ENCODE results near the gene NUAK2.

The NUAK2 gene

GRCh38 chr1:205259998-205260397 is 61.5 kb downstream of the NUAK2 start:
- H3K27me3 ChIP-seq (ENCODE audit: insufficient read depth, low read length) = no peaks in the 10 kb centered on the region
- no peak overlapping the region for H3K4me3 ChIP-seq (ENCODE audit: low read length)
- no peaks in the 10 kb centered on the region for H3K36me3 ChIP-seq (ENCODE audit: insufficient read depth, low read length)
- no peak overlapping the region for H3K9ac ChIP-seq (ENCODE audit: low read depth, low read length)
- H3K4me1 ChIP-seq (ENCODE audit: insufficient read depth, low read length) = peaks cover 27% of the 10 kb centered on the region
- H3K9me3 ChIP-seq (ENCODE audit: insufficient read depth, low read depth, low read length) = no peaks in the 10 kb centered on the region
- H3K27ac ChIP-seq (ENCODE audit: low read depth, low read length) = no peak overlapping the region
- WGBS = 100% methylated on average over 1 of the region's 1 CpG

- 93% methylated on average over 10 of the region's 10 CpGs for WGBS
- H3K4me1 ChIP-seq (ENCODE audit: insufficient read depth, low read length) = peaks cover 27% of the 10 kb centered on the region
- H3K36me3 ChIP-seq (ENCODE audit: insufficient read depth, low read length) = no peaks in the 10 kb centered on the region
- no peak overlapping the region for H3K27ac ChIP-seq (ENCODE audit: low read depth, low read length)
- no peak overlapping the region for H3K4me3 ChIP-seq (ENCODE audit: low read length)
- no peaks in the 10 kb centered on the region for H3K9me3 ChIP-seq (ENCODE audit: insufficient read depth, low read depth, low read length)
- H3K27me3 ChIP-seq (ENCODE audit: insufficient read depth, low read length) = no peaks in the 10 kb centered on the region
- no peak overlapping the region for H3K9ac ChIP-seq (ENCODE audit: low read depth, low read length)
Observed at GRCh38 chr1:205259324-205259832, 62.2 kb downstream of the NUAK2 start.

GRCh38 chr1:205258719-205259118 is 62.8 kb downstream of the NUAK2 start:
- no peak overlapping the region for H3K4me3 ChIP-seq (ENCODE audit: low read length)
- no peak overlapping the region for H3K9ac ChIP-seq (ENCODE audit: low read depth, low read length)
- no peak overlapping the region for H3K27ac ChIP-seq (ENCODE audit: low read depth, low read length)
- 85% methylated on average over 7 of the region's 8 CpGs for WGBS
- H3K27me3 ChIP-seq (ENCODE audit: insufficient read depth, low read length) = no peaks in the 10 kb centered on the region
- no peaks in the 10 kb centered on the region for H3K36me3 ChIP-seq (ENCODE audit: insufficient read depth, low read length)
- no peaks in the 10 kb centered on the region for H3K9me3 ChIP-seq (ENCODE audit: insufficient read depth, low read depth, low read length)
- H3K4me1 ChIP-seq (ENCODE audit: insufficient read depth, low read length) = peaks cover 27% of the 10 kb centered on the region

DNA sequence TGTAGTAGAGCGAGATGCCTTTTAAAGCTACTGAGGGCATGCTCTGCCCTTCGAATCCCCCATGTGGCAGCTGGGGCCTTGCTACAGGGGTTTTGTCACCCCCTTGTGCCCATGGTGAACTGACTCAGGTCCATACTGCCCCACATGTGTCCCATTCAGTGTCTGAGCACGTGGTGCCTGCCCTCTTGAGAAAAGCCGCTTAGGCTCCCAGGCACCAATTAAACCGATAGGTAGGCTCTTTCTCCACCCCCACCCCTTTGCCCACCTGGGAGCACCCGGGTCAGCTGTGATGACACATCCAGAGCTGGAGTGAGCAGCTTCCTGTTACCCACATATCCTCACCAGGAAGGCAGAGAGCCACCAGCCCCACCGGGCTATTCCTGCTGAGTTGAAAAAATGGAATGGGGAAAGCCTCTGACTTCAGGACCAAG is 63.3 kb downstream of the NUAK2 start:
- Histone ChIP-seq H3K4me3 (ENCODE audit: low read length) (no peak overlapping the region), H3K27me3 (ENCODE audit: insufficient read depth, low read length) (no peaks in the 10 kb centered on the region), H3K9me3 (ENCODE audit: insufficient read depth, low read depth, low read length) (no peaks in the 10 kb centered on the region), H3K4me1 (ENCODE audit: insufficient read depth, low read length) (peaks cover 27% of the 10 kb centered on the region), H3K27ac (ENCODE audit: low read depth, low read length) (no peak overlapping the region), H3K36me3 (ENCODE audit: insufficient read depth, low read length) (no peaks in the 10 kb centered on the region), H3K9ac (ENCODE audit: low read depth, low read length) (no peak overlapping the region)
- 76% methylated on average over 7 of the region's 7 CpGs for WGBS

- Histone ChIP-seq H3K36me3 (ENCODE audit: insufficient read depth, low read length) (no peaks in the 10 kb centered on the region), H3K9ac (ENCODE audit: low read depth, low read length) (no peak overlapping the region), H3K4me3 (ENCODE audit: low read length) (no peak overlapping the region), H3K4me1 (ENCODE audit: insufficient read depth, low read length) (peaks cover 24% of the 10 kb centered on the region), H3K27me3 (ENCODE audit: insufficient read depth, low read length) (no peaks in the 10 kb centered on the region), H3K27ac (ENCODE audit: low read depth, low read length) (no peak overlapping the region), H3K9me3 (ENCODE audit: insufficient read depth, low read depth, low read length) (no peaks in the 10 kb centered on the region)
- 87% methylated on average over 2 of the region's 2 CpGs for WGBS
Observed at GRCh38 chr1:205257735-205258134, 63.8 kb downstream of the NUAK2 start.

DNA sequence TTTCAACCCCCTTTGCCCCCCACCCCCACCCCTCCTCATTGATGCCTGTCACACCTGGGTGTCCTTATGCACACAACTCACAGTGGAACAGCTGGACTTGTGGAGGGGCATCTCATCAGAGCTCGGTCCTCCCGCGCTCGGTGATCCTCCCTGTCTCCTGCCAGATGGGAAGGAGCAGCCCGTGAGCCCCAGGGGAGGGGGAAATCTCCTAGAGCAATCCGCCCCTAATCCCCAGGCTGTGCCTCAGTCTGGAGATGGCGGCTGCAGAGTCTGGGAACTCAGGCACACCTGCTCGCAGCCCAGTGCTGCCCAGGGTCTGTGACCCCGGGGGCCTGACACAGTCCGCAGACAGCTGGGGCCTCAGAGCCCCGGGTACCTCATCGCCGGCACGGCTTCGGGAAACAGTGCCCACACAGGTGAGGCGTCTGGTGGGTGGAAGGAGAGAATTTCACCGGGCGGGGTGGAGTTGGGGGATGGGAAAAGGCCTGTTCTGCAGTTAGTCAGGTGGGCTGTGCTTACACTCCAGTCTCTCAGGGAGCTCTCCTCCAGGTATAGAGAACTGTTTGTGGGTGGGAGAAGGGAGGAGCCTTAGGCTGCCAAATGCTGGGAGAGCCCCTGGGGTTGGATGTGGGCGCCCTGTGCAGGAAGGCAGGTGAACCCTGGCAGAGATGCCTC is 64.5 kb downstream of the NUAK2 start:
- 94% methylated on average over 19 of the region's 19 CpGs for WGBS
- no peaks in the 10 kb centered on the region for H3K27me3 ChIP-seq (ENCODE audit: insufficient read depth, low read length)
- H3K9ac ChIP-seq (ENCODE audit: low read depth, low read length) = no peak overlapping the region
- no peak overlapping the region for H3K27ac ChIP-seq (ENCODE audit: low read depth, low read length)
- H3K9me3 ChIP-seq (ENCODE audit: insufficient read depth, low read depth, low read length) = no peaks in the 10 kb centered on the region
- H3K36me3 ChIP-seq (ENCODE audit: insufficient read depth, low read length) = no peaks in the 10 kb centered on the region
- no peak overlapping the region for H3K4me3 ChIP-seq (ENCODE audit: low read length)
- H3K4me1 ChIP-seq (ENCODE audit: insufficient read depth, low read length) = peaks cover 17% of the 10 kb centered on the region

DNA sequence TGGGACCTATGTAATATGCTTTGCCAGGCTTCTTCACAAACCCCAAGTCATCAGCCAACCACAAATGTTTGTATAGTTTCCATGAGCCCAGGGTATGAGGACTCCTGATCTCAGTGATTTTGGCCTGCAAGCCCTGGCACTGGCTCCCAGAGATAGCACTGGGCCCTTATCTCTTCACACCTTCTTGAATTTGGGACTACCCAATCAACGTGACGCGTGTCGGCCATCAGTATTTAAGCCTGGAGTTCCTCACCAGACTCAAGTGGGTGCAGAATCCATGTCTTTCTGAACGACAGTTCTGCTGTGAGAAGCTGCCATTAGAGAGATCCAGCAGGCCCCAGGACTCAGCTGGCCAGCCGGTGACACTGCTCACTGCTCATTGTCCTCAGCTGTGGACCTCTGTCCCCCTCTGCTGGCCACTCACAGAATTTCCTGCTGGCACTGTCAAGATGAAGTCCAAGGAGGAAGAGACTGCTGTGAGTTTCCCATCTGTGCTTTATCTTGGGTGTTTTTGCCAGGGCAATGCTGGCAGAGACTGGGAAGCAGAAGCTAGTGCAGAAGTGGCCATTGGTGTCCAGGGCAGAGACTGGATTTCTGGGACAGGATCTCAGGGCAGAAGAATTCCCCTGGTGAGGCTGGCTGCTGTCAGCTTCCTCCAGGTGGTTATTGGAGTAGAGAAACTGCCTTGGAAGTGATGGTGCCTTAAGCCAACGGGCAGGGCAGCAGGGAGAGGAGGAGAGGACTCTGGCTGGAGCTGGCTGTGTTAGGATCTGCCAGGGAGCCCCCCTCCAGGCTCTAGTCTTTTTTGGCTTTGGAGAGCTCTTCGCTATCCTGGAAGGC is 65.4 kb downstream of the NUAK2 start:
- Histone ChIP-seq H3K4me3 (ENCODE audit: low read length) (no peak overlapping the region), H3K9me3 (ENCODE audit: insufficient read depth, low read depth, low read length) (no peaks in the 10 kb centered on the region), H3K27me3 (ENCODE audit: insufficient read depth, low read length) (no peaks in the 10 kb centered on the region), H3K27ac (ENCODE audit: low read depth, low read length) (no peak overlapping the region), H3K36me3 (ENCODE audit: insufficient read depth, low read length) (no peaks in the 10 kb centered on the region), H3K4me1 (ENCODE audit: insufficient read depth, low read length) (peaks cover 8% of the 10 kb centered on the region), H3K9ac (ENCODE audit: low read depth, low read length) (no peak overlapping the region)
- WGBS = 57% methylated on average over 8 of the region's 8 CpGs

Measured in HUES64 (cell line).